ENCODE results near the gene UEVLD. TPM values are rescaled to one million over a fixed set of nuclear protein-coding genes. Genes with fewer than 3 reads are reported as not detected.

The UEVLD gene
- polyA plus RNA-seq, 6 donors from 2014 or later: 6.6 to 12.4 (median 8.9) TPM

DNA sequence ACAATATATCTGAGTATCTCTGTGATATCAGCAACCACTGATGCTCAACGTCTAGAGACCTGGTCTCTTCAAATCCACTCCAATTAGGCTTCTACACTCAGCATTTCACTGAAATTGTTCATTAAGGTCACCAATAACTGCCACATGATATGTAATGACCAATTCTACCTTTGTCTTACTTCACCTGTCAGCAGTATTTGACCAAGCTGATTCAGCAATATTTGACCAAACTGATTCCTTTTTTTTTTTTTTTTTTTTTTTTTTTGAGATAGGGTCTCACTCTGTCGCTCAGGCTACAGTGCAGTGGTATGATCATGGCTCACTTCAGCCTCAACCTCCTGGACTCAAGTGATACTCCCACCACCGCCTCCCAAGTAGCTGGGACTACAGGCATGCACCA, 67.4 kb downstream of the UEVLD start:
- H3K36me3 Mint-ChIP-seq: peaks cover 0 to 8% of the 10 kb centered on the region in 2 donors

DNA sequence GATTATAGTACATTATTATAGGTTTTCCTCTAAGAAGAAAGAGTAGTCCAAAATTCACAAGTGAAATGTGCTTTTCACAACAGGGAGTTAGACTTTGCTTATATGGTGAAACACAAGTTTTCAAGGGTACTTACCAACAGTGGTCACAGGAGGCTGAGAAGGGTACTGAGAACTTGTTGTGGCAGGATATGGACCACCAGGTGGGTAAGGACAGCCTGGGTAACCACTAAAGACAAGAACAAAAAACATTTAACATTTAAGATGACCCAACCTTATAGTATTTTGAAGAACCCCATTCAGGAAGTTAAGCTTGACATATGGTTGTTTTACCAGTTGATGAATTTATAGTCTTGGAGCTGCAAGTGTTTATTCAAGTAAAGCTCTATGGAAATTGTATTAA, 86.2 kb downstream of the UEVLD start:
- H3K27me3 Mint-ChIP-seq: no peaks in the 10 kb centered on the region

More for the DNA sequence above, 67.4 kb downstream of the UEVLD start:
- Mint-ChIP-seq H3K27ac (no peak overlapping the region), H3K4me3 (no peak overlapping the region), H3K27me3 (no peaks in the 10 kb centered on the region), H3K4me1 (peaks cover 20 to 41% (median 22%) of the 10 kb centered on the region in 3 donors), H3K9me3 (no peaks in the 10 kb centered on the region)
- no peak for ATAC-seq (ENCODE audit: low read depth in 2 of 2)
- DNase-seq: no peak

DNA sequence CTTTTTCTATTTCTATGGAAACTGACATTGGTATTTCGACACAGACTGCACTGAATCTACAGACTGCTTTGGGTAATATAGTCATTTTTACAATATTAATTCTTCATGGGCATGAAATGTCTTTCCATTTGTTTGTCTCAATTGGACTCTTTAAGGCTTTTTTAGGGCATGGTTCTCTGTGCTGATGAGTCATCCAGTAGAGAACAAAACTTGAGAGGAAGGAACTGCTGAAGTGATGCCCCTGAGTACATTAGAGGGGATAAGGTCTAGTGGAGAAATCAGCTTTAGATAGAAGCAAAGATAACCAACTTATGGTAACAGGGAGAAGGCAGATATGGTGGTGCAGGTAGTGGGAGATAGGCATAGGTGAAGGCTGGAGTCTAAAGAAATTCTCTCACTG, 86.9 kb downstream of the UEVLD start:
- Mint-ChIP-seq H3K27me3 (no peaks in the 10 kb centered on the region), H3K36me3 (peaks cover 27 to 31% of the 10 kb centered on the region in 2 donors), H3K27ac (peak overlapping the region in 2 of 6 donors; percentile 8 to 21), H3K4me3 (no peak overlapping the region), H3K9me3 (no peaks in the 10 kb centered on the region), H3K4me1 (peaks cover 0 to 7% (median 5%) of the 10 kb centered on the region in 3 donors)
- no peak for DNase-seq
- ATAC-seq (ENCODE audit: low read depth in 2 of 2): no peak

More for the DNA sequence above, 86.2 kb downstream of the UEVLD start:
- Mint-ChIP-seq H3K36me3 (peaks cover 31 to 37% of the 10 kb centered on the region in 2 donors), H3K4me3 (no peak overlapping the region), H3K27ac (peak overlapping the region in 1 of 6 donors; percentile 40), H3K4me1 (peaks cover 0 to 7% (median 5%) of the 10 kb centered on the region in 3 donors), H3K9me3 (no peaks in the 10 kb centered on the region)
- DNase-seq (no peak), ATAC-seq (ENCODE audit: low read depth in 2 of 2) (no peak)

DNA sequence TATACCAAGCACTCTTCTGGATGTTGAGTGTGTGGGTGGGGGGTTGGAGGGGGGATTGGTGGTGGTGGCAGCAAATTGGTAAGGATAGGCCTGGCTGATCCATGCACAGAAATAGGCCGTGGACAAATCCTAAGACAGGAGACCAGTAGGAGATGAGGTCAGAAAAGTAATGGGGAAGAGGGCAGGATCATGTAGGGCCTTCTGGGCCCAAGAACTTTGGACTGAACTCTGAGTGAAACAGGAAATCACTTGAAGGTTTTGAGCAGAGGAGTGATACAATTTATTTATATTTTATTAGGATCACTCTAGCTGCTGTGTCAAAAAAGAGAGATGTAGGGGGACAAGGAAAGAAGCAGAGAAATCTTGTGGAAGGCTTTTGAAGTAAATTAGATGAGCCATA, 90.5 kb downstream of the UEVLD start:
- peak overlapping the region in 4 of 6 donors; percentile 5 to 34 (median 16) for H3K27ac Mint-ChIP-seq

DNA sequence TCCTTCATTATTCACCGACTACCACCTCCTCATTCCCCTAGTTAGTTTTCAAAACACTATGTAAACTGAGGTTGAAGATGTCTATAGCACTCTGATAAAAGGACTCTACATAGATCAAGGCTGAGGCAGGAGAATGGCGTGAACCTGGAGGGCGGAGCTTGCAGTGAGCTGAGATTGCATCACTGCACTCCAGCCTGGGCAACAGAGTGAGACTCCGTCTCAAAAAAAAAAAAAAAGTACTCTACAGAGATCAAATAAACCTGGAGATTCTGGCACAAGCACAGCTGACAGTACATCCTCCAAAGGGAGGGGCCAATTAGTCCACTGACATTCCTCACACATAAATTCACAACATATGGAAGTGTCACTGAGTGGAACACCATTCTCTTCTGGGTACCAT, 92.8 kb downstream of the UEVLD start:
- Mint-ChIP-seq H3K27me3 (no peaks in the 10 kb centered on the region), H3K36me3 (peaks cover 16 to 21% of the 10 kb centered on the region in 2 donors), H3K9me3 (no peaks in the 10 kb centered on the region), H3K4me3 (no peak overlapping the region), H3K4me1 (peaks cover 5 to 19% (median 10%) of the 10 kb centered on the region in 3 donors), H3K27ac (peak overlapping the region in 2 of 6 donors; percentile 24 to 69)
- DNase-seq (no peak), ATAC-seq (ENCODE audit: low read depth in 2 of 2) (no peak)

More for the DNA sequence above, 90.5 kb downstream of the UEVLD start:
- Mint-ChIP-seq H3K4me3 (no peak overlapping the region), H3K27me3 (no peaks in the 10 kb centered on the region), H3K9me3 (no peaks in the 10 kb centered on the region), H3K4me1 (peaks cover 5 to 19% (median 10%) of the 10 kb centered on the region in 3 donors), H3K36me3 (peaks cover 27 to 37% of the 10 kb centered on the region in 2 donors)
- no peak for ATAC-seq (ENCODE audit: low read depth in 2 of 2)
- DNase-seq: no peak

DNA sequence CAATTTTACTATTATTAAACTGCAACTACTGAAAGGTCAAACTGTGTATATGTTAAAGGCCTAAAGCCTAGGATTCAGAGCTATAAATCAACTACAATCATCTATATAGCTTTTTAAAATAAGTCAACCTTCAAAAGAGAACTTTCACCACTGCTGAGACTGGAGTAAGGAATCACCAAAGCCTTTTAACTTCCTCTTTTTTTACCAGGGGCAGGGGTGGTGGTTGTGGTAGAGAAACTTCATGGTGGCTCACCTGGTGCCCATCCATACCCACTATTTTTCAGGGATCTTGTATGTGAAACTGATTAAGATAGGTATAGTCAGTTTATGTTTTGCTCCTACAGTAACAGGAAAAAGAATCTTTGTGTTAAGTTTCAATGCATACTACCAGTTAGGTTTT, 93.3 kb downstream of the UEVLD start:
- no peaks in the 10 kb centered on the region for H3K27me3 Mint-ChIP-seq
- H3K36me3 Mint-ChIP-seq: peaks cover 20% of the 10 kb centered on the region in 2 donors
- ATAC-seq (ENCODE audit: low read depth in 2 of 2) (peak; percentile 65 to 80), DNase-seq (peak; percentile 9)
- H3K4me1 Mint-ChIP-seq: peaks cover 5 to 19% (median 10%) of the 10 kb centered on the region in 3 donors
- H3K27ac Mint-ChIP-seq: peak overlapping the region in 4 of 6 donors; percentile 15 to 42 (median 42)
- H3K9me3 Mint-ChIP-seq: no peaks in the 10 kb centered on the region
- no peak overlapping the region for H3K4me3 Mint-ChIP-seq

DNA sequence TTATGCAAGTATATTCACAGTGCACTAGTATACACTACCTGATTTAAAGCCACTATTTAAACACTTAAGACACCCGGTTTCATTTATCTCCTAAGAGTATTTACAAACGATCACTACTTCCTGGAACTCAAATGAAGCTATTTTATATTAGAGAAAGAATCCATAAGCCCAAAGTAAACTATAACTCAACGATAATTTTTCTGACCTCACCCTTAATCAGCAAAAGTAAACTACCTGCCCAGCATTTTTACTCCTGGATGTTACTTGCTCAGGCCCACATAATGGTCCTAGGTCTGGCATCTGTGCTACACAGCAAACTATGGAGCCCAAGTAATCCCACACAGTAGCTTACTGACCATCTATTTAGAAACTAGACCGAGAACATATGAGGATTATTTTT, 95.2 kb downstream of the UEVLD start:
- H3K4me1 Mint-ChIP-seq: peaks cover 6 to 15% (median 13%) of the 10 kb centered on the region in 3 donors
- H3K27me3 Mint-ChIP-seq: no peaks in the 10 kb centered on the region
- H3K4me3 Mint-ChIP-seq: no peak overlapping the region
- ATAC-seq (ENCODE audit: low read depth in 2 of 2): no peak
- H3K36me3 Mint-ChIP-seq: peaks cover 7 to 22% of the 10 kb centered on the region in 2 donors
- H3K27ac Mint-ChIP-seq: peak overlapping the region in 1 of 6 donors; percentile 78
- no peaks in the 10 kb centered on the region for H3K9me3 Mint-ChIP-seq
- no peak for DNase-seq

DNA sequence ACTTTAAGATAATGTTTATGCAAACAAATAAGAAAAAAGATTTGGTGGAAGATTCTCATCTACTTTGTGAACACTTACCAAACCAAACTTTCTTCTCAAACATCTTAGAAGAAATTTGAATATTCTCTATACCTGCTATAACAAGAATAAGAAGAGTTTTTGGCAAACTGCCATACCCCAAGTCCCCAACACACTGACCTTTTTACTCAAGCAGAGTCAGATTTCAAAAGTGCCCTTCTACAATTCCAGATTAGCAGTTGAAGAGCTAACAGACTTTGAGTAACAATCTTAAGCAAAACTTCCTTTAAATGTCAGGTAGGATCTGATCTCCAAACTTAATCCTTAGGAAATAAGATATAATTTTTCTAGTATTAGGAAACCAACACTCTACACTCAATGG, 95.6 kb downstream of the UEVLD start:
- H3K4me3 Mint-ChIP-seq: no peak overlapping the region

DNA sequence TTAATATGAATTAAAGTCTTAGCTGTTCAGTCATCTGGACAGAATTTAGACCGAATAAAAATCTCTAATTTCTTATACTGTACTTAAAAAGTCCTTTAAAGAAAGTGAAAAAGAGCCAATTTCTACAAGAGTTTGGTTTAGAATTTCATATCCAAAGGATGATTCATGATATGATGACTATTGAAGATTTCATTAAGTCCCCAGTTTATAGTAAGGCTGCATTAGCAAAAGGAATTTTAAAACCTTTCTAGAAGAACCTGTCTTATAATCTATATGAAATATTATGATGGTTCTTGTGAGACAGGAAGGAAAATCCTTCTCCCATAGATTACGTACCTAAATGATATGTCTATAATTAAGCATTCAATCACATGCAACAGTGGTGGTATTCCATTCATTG, 96.6 kb downstream of the UEVLD start:
- ATAC-seq (ENCODE audit: low read depth in 2 of 2): no peak
- H3K36me3 Mint-ChIP-seq: peaks cover 6 to 24% of the 10 kb centered on the region in 2 donors
- no peak overlapping the region for H3K4me3 Mint-ChIP-seq
- H3K9me3 Mint-ChIP-seq: no peaks in the 10 kb centered on the region
- H3K27ac Mint-ChIP-seq: no peak overlapping the region
- H3K27me3 Mint-ChIP-seq: no peaks in the 10 kb centered on the region
- DNase-seq: no peak
- peaks cover 4 to 14% (median 12%) of the 10 kb centered on the region in 3 donors for H3K4me1 Mint-ChIP-seq

More for the DNA sequence above, 95.6 kb downstream of the UEVLD start:
- ATAC-seq (ENCODE audit: low read depth in 2 of 2) (no peak), DNase-seq (no peak)
- no peaks in the 10 kb centered on the region for H3K9me3 Mint-ChIP-seq
- H3K27me3 Mint-ChIP-seq: no peaks in the 10 kb centered on the region
- H3K4me1 Mint-ChIP-seq: peaks cover 4 to 14% (median 12%) of the 10 kb centered on the region in 3 donors
- H3K36me3 Mint-ChIP-seq: peaks cover 6 to 23% of the 10 kb centered on the region in 2 donors
- H3K27ac Mint-ChIP-seq: peak overlapping the region in 1 of 6 donors; percentile 36

DNA sequence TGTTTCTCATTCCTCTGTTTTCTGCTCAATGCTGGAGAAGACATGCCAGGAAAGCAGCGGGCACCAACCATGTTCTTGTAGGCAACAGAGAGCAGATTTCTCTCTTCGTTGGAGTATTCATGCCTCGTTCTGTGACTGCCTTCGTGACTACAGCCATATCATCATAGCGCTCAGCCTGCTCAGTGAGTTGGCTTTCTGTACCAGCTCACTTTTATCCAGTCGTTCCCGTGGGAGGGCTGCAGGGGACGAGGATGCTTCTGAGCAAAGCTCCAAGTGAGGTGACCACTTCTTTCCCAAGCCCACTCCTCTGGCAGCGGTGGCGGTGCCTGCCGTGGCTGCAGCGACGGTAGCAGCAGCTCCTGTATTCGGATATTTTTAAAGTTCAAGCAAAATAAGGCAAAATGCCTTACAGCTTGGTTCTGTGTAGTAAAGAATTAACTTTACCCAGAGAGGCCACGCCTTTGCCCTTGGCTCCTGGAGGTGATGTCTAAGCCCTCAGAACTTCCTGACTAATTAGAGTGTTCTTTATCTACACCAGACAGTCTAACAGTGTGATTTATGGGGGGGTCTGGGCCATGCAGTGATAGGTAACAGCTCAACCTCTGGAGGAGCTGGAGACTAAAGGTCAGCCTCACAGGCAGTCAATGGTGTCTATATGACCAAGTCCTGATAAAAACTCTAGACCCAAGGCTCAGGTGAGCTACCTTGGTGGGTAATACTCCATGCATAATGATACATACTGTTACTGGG, 97.6 kb downstream of the UEVLD start:
- peaks cover 6 to 17% (median 16%) of the 10 kb centered on the region in 3 donors for H3K4me1 Mint-ChIP-seq
- H3K4me3 Mint-ChIP-seq: no peak overlapping the region
- H3K36me3 Mint-ChIP-seq: peaks cover 6 to 24% of the 10 kb centered on the region in 2 donors
- H3K27me3 Mint-ChIP-seq: no peaks in the 10 kb centered on the region
- H3K27ac Mint-ChIP-seq: peak overlapping the region in 3 of 6 donors; percentile 6 to 66 (median 60)
- H3K9me3 Mint-ChIP-seq: no peaks in the 10 kb centered on the region
- no peak for DNase-seq
- no peak for ATAC-seq (ENCODE audit: low read depth in 2 of 2)

DNA sequence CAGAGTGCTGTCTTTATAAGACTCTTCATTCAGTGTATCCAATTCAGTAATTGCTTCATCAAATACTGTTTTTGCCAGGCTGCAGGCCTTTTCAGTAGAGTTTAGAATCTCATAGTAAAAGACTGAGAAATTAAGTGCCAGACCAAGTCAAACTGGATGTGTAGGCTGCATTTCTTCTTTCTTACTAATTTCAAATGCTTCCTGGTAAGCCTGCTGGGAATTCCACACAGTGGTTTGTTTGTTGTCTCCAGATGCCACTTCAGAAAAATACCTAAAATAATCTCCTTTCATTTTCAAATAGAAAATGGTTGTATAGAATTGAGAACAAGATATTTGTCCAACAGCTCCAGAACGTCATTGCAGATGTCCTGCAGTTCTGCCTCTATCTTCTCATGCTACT, 98.2 kb downstream of the UEVLD start:
- Mint-ChIP-seq H3K36me3 (peaks cover 2 to 24% of the 10 kb centered on the region in 2 donors), H3K9me3 (no peaks in the 10 kb centered on the region), H3K27me3 (no peaks in the 10 kb centered on the region), H3K4me3 (no peak overlapping the region), H3K4me1 (peaks cover 7 to 13% (median 12%) of the 10 kb centered on the region in 3 donors), H3K27ac (peak overlapping the region in 1 of 6 donors; percentile 60)
- ATAC-seq (ENCODE audit: low read depth in 2 of 2) (no peak), DNase-seq (no peak)

DNA sequence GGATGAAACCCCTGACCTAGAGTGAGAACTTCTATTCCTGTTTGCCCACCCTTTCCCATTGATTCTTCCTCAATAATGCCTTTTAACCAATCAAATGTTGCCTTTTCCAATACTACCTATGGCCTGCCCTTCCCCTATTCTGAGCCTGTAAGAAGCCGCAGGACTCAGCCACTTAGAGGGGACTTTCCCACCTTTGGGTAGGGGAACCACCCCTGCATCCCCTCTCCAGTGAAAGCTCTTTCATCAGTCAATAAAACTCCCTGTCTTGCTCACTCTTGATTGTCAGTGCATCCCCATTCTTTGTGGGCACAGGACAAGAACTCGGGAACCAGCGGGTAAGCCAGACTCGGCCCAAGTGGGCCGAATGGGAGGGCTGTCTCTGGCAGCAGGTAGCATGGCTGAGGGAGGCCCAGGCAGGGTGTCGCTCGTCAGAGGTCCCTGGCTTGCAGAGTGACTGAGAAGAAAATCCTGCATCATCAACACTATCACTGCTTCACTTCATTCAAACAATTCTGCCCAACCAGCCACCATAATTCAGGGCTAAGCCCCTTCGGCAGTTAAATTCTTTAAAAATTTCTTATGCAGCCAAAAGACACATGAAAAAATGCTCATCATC, 102.5 kb downstream of the UEVLD start:
- Mint-ChIP-seq H3K27ac (peak overlapping the region in 1 of 6 donors; percentile 83), H3K4me1 (peaks cover 5 to 9% (median 7%) of the 10 kb centered on the region in 3 donors), H3K9me3 (peaks cover 0 to 1% (median 0%) of the 10 kb centered on the region in 7 donors), H3K36me3 (peaks cover 7 to 41% of the 10 kb centered on the region in 2 donors), H3K27me3 (no peaks in the 10 kb centered on the region), H3K4me3 (no peak overlapping the region)
- ATAC-seq (ENCODE audit: low read depth in 2 of 2): peak in 1 of 2 donors; percentile 45
- DNase-seq: no peak

Data from naive B cell (primary cell).